Mucosa of descending colon (tissue), 3 donors: ENCODE measurements around the gene MGA. TPM values are rescaled to one million over a fixed set of nuclear protein-coding genes. Genes with fewer than 3 reads are reported as not detected.

Experiments used
- ATAC-seq: fragments of 200-7000 bp; cut with Tn5 transposase; one replicate; pipeline ENCODE4 v1.9.1; 2020; ENCODE audit warnings: mild to moderate bottlenecking, moderate library complexity
- DNase-seq, 3 donors: peaks; one replicate each; pipeline ENCODE4 v3.0.0-alpha.2; 2020
- H3K36me3 ChIP-seq: fragments of 200-600 bp; one replicate; pipeline ENCODE4 v1.8.0; 2021; ENCODE audit warnings: low read depth, mild to moderate bottlenecking
- H3K4me1 ChIP-seq: fragments of 200-600 bp; one replicate; pipeline ENCODE4 v1.8.0; 2021; ENCODE audit warnings: low read depth, mild to moderate bottlenecking
- H3K4me3 ChIP-seq: fragments of 200-600 bp; one replicate; pipeline ENCODE4 v1.8.0; 2021; ENCODE audit warnings: mild to moderate bottlenecking
- H3K9me3 ChIP-seq: fragments of 200-600 bp; one replicate; pipeline ENCODE4 v1.8.0; 2021; ENCODE audit warnings: mild to moderate bottlenecking
- CTCF ChIP-seq: fragments of 200-600 bp; IDR thresholded peaks from one replicate; pipeline ENCODE4 v1.8.0; 2022; ENCODE audit warnings: antibody characterized with exemption, mild to moderate bottlenecking
- intact Hi-C, 2 donors: fragments of 100-400 bp; cut with DNase I in 1 of 2; cut with micrococcal nuclease in 1 of 2; formaldehyde crosslinking; loops; one replicate each; pipeline versions ENCODE4 v1.11.0 to v1.11.1; 2022; cut with DNase I, micrococcal nuclease
- long read RNA-seq, 2 donors: library from polyadenylated mRNA; unstranded; transcript quantifications; one replicate each; pipeline ENCODE4 v2.0.0, GENCODE V29; 2019 to 2021
- total RNA-seq, 3 donors: library from RNA; stranded (reverse); fragmentation: NEBNext Ultra II Directional in 2 of 3; extraction: Animal tissue kit (Norgen Biotek cat#: 25700) in 2 of 3; gene quantifications; one replicate each; pipeline versions ENCODE4 v1.2.1 to v1.2.4, GENCODE V29; 2021 to 2023
- donor health status: DM: no; HTN: no; CAD: no; lungs with moderate emphysema.
- donor health status: DM: no; HTN: no; CAD: no.
- donor health status: DM: no; HTN: yes; CAD: no.

MGA gene
- 10 to 100 TPM; 29.1 to 50.5 (median 29.2) TPM for total RNA-seq
- long read RNA-seq, donor 1, partial matches to known transcripts, result 2 of 4 reads
- long read RNA-seq, donor 1, other reads (novel, unspliced or antisense), result 2 of 4 reads
- long read RNA-seq, donor 2, partial matches to known transcripts, result 1 of 1 reads
- long read RNA-seq, donor 2, other reads (novel, unspliced or antisense), result 0 of 1 reads

- peaks cover 8% of the 10 kb centered on the region for H3K4me1 ChIP-seq
- peak; percentile 95 for ATAC-seq
- intact Hi-C loops, result no loop called here
- H3K9me3 ChIP-seq, result no peaks in the 10 kb centered on the region
- peak; percentile 92 to 96 (median 93) for DNase-seq
- no peaks in the 10 kb centered on the region for H3K36me3 ChIP-seq
- peak within 1 kb of the TSS; percentile 15 for H3K4me3 ChIP-seq
- no peak for TF ChIP-seq CTCF
These were observed at the start of gene MGA for GRCh38 chr15:41660235-41661077. Gene MGA, plus strand, starts transcription at chr15:41660405.

GRCh38 chr15:41620536-41621199 is 39.5 kb upstream of the MGA start:
- no peak for TF ChIP-seq CTCF
- H3K36me3 ChIP-seq, result no peaks in the 10 kb centered on the region
- ATAC-seq, result no peak
- no peak for DNase-seq
- H3K9me3 ChIP-seq, result no peaks in the 10 kb centered on the region
- intact Hi-C loops, result no loop called here
- H3K4me1 ChIP-seq, result peaks cover 9% of the 10 kb centered on the region
- peak overlapping the region; percentile 22 for H3K4me3 ChIP-seq

- H3K4me3 ChIP-seq, result peak overlapping the region; percentile 22
- no peaks in the 10 kb centered on the region for H3K9me3 ChIP-seq
- no peak for TF ChIP-seq CTCF
- DNase-seq (peak; percentile 73 to 85 (median 83)), ATAC-seq (peak; percentile 90)
- H3K4me1 ChIP-seq, result peaks cover 9% of the 10 kb centered on the region
- intact Hi-C loops, result no loop called here
- H3K36me3 ChIP-seq, result no peaks in the 10 kb centered on the region
These were observed 38.7 kb upstream of the MGA start for GRCh38 chr15:41621200-41622193.

- Histone ChIP-seq H3K36me3 (no peaks in the 10 kb centered on the region), H3K4me1 (peaks cover 9% of the 10 kb centered on the region), H3K9me3 (no peaks in the 10 kb centered on the region), H3K4me3 (no peak overlapping the region)
- TF ChIP-seq CTCF, result no peak
- no peak for ATAC-seq
- intact Hi-C loops, result no loop called here
- no peak for DNase-seq
These were observed 37.3 kb upstream of the MGA start for GRCh38 chr15:41622901-41623300.

- intact Hi-C loops, result no loop called here
- DNase-seq, result no peak
- no peak for TF ChIP-seq CTCF
These were observed 33.0 kb upstream of the MGA start for GRCh38 chr15:41627203-41627602.

More at GRCh38 chr15:41627203-41627602, 33.0 kb upstream of the MGA start:
- H3K4me3 ChIP-seq, result no peak overlapping the region
- no peak for ATAC-seq
- no peaks in the 10 kb centered on the region for H3K9me3 ChIP-seq
- H3K36me3 ChIP-seq, result no peaks in the 10 kb centered on the region
- no peaks in the 10 kb centered on the region for H3K4me1 ChIP-seq
